HUES6 (cell line): Measurements from ENCODE around the gene ODAM.
"Not testable (repeated sequence)": the region's sequence is repeated elsewhere in the genome, so short reads cannot be mapped to it uniquely, and the experiment has no call there.

Experiments
- H3K27ac ChIP-seq: 2 replicates; pipeline ENCODE4 v1.7.0; 2013; ENCODE audit warnings: low read depth, mild to moderate bottlenecking, low read length, inconsistent platforms
- H3K27me3 ChIP-seq: 2 replicates; pipeline ENCODE4 v1.6.1; 2013; ENCODE audit warnings: low read length; ENCODE audit not compliant: control insufficient read depth, insufficient read depth
- H3K36me3 ChIP-seq: 2 replicates; pipeline ENCODE4 v1.6.1; 2013; ENCODE audit warnings: low read length; ENCODE audit not compliant: control insufficient read depth, insufficient read depth
- H3K4me1 ChIP-seq: 2 replicates; pipeline ENCODE4 v1.6.1; 2013; ENCODE audit warnings: low read length; ENCODE audit not compliant: control insufficient read depth, insufficient read depth
- H3K4me3 ChIP-seq: 2 replicates; pipeline ENCODE4 v1.5.1; 2013; ENCODE audit warnings: low read depth, low read length
- H3K9ac ChIP-seq: one replicate; pipeline ENCODE4 v1.6.1; 2013; ENCODE audit warnings: mild to moderate bottlenecking, low read length
- H3K9me3 ChIP-seq: 2 replicates; pipeline ENCODE4 v1.6.1; 2013; ENCODE audit warnings: low read depth, low read length; ENCODE audit not compliant: control insufficient read depth, insufficient read depth

The ODAM gene

GRCh38 chr4:70183168-70183939 lies 12.2 kb upstream of the ODAM start:
- H3K27me3 ChIP-seq = no peaks in the 10 kb centered on the region
- no peaks in the 10 kb centered on the region for H3K36me3 ChIP-seq
- no peak overlapping the region for H3K4me3 ChIP-seq
- H3K4me1 ChIP-seq = no peaks in the 10 kb centered on the region
- no peak overlapping the region for H3K9ac ChIP-seq
- no peak overlapping the region for H3K27ac ChIP-seq
- H3K9me3 ChIP-seq = no peaks in the 10 kb centered on the region

- H3K27ac ChIP-seq = no peak overlapping the region
- H3K9ac ChIP-seq = no peak overlapping the region
- no peaks in the 10 kb centered on the region for H3K27me3 ChIP-seq
- H3K9me3 ChIP-seq = no peaks in the 10 kb centered on the region
- H3K4me3 ChIP-seq = no peak overlapping the region
- H3K36me3 ChIP-seq = no peaks in the 10 kb centered on the region
- H3K4me1 ChIP-seq = no peaks in the 10 kb centered on the region
These were observed 11.6 kb upstream of the ODAM start for GRCh38 chr4:70183940-70184246.

GRCh38 chr4:70187216-70187615 lies 8.3 kb upstream of the ODAM start:
- H3K27ac ChIP-seq = no peak overlapping the region

GRCh38 chr4:70190579-70190978 lies 4.9 kb upstream of the ODAM start:
- H3K4me1 ChIP-seq = no peaks in the 10 kb centered on the region
- no peaks in the 10 kb centered on the region for H3K9me3 ChIP-seq
- H3K27me3 ChIP-seq = no peaks in the 10 kb centered on the region
- no peak overlapping the region for H3K27ac ChIP-seq
- no peak overlapping the region for H3K4me3 ChIP-seq
- no peaks in the 10 kb centered on the region for H3K36me3 ChIP-seq
- H3K9ac ChIP-seq = no peak overlapping the region

More at GRCh38 chr4:70187216-70187615, 8.3 kb upstream of the ODAM start:
- Histone ChIP-seq H3K4me3 (no peak overlapping the region), H3K36me3 (no peaks in the 10 kb centered on the region), H3K9ac (no peak overlapping the region), H3K9me3 (no peaks in the 10 kb centered on the region), H3K27me3 (no peaks in the 10 kb centered on the region), H3K4me1 (no peaks in the 10 kb centered on the region)

DNA sequence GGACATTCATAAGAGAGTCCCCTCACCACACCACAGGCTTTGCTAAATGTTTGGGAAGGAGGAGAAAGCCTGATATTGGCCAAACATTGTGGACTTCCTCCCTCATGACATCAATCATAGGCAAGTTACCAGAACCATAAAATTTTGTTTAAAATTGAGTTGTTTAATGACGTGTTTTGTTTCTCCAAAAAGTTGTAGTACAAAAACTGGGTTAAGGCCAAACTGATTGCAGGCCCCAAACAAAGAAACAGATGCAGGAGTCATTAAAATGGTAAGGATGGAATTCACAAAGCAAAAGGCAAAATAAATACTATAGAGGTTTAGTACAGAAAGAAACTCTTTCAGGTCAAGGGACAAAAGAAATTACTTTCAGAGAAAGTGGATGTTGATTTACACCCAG lies 3.9 kb upstream of the ODAM start:
- Histone ChIP-seq H3K4me1 (no peaks in the 10 kb centered on the region), H3K27ac (no peak overlapping the region), H3K4me3 (no peak overlapping the region), H3K9me3 (no peaks in the 10 kb centered on the region), H3K27me3 (no peaks in the 10 kb centered on the region), H3K36me3 (no peaks in the 10 kb centered on the region), H3K9ac (no peak overlapping the region)

- Histone ChIP-seq H3K9ac (no peak overlapping the region), H3K4me3 (no peak overlapping the region), H3K27ac (no peak overlapping the region), H3K4me1 (0 out of 2 replicates have a peak, but pooled peaks cover 3% of the 10 kb centered on the region), H3K36me3 (no peaks in the 10 kb centered on the region), H3K9me3 (no peaks in the 10 kb centered on the region), H3K27me3 (no peaks in the 10 kb centered on the region)
These were observed 2.6 kb upstream of the ODAM start for GRCh38 chr4:70192895-70193294.

DNA sequence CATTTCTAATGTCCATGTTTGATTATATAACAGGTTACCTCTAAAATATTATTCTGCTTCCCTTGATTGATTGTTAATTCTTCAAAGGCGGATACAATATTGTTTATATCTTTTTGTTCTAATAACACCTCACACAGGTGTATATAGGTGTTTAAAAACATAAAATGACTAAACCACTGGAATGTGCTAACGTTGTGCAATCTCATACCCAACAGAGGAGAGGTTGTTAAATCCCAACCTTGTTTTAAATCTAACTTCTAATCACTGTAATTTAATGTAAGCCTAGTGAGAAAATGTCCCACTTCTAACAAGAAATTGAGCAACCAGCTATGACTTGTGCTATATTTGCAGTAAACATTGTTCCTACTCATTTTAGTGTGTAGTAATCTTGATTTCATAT lies 1.3 kb downstream of the ODAM start:
- Histone ChIP-seq H3K27ac (no peak overlapping the region), H3K9me3 (no peaks in the 10 kb centered on the region), H3K4me3 (no peak overlapping the region), H3K27me3 (no peaks in the 10 kb centered on the region), H3K9ac (no peak overlapping the region), H3K4me1 (0 out of 2 replicates have a peak, but pooled peaks cover 3% of the 10 kb centered on the region), H3K36me3 (no peaks in the 10 kb centered on the region)

GRCh38 chr4:70197842-70198241 lies 2.3 kb downstream of the ODAM start:
- H3K4me1 ChIP-seq = 0 out of 2 replicates have a peak, but pooled peaks cover 3% of the 10 kb centered on the region
- H3K9me3 ChIP-seq = no peaks in the 10 kb centered on the region
- H3K9ac ChIP-seq = no peak overlapping the region
- no peaks in the 10 kb centered on the region for H3K27me3 ChIP-seq
- H3K4me3 ChIP-seq = no peak overlapping the region
- no peak overlapping the region for H3K27ac ChIP-seq
- H3K36me3 ChIP-seq = no peaks in the 10 kb centered on the region

GRCh38 chr4:70203601-70204000 lies 8.1 kb downstream of the ODAM start:
- no peak overlapping the region for H3K27ac ChIP-seq
- no peak overlapping the region for H3K4me3 ChIP-seq
- no peaks in the 10 kb centered on the region for H3K27me3 ChIP-seq
- no peak overlapping the region for H3K9ac ChIP-seq
- H3K9me3 ChIP-seq = no peaks in the 10 kb centered on the region
- H3K36me3 ChIP-seq = no peaks in the 10 kb centered on the region
- no peaks in the 10 kb centered on the region for H3K4me1 ChIP-seq

DNA sequence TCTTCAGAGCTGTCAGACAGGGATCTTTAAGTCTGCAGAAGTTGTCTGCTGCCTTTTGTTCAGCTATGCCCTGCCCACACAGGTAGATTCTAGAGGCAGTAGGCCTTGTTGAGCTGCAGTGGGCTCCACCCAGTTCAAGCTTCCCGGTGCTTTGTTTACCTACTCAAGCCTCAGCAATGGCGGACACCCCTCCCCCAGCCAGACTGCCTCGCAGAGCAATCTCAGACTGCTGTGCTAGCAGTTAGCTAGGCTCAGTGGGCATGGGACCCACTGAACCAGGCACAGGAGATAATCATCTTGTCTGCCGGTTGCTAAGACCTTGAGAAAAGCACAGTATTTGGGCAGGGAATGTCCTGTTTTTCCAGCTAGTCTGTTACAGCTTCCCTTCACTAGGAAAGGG lies 17.2 kb downstream of the ODAM start:
- H3K4me3 ChIP-seq, H3K27me3 ChIP-seq, H3K9me3 ChIP-seq: not testable (repeated sequence)

GRCh38 chr4:70216109-70216508 lies 20.6 kb downstream of the ODAM start:
- H3K27me3 ChIP-seq, H3K9ac ChIP-seq, H3K36me3 ChIP-seq, H3K27ac ChIP-seq, H3K4me1 ChIP-seq, H3K4me3 ChIP-seq, H3K9me3 ChIP-seq: not testable (repeated sequence)

More for the DNA sequence above, 17.2 kb downstream of the ODAM start:
- H3K4me1 ChIP-seq, H3K36me3 ChIP-seq, H3K9ac ChIP-seq, H3K27ac ChIP-seq: not testable (repeated sequence)

- not testable (repeated sequence) for H3K9me3 ChIP-seq, H3K36me3 ChIP-seq, H3K27me3 ChIP-seq, H3K4me1 ChIP-seq, H3K4me3 ChIP-seq, H3K27ac ChIP-seq, H3K9ac ChIP-seq
These were observed 21.0 kb downstream of the ODAM start for GRCh38 chr4:70216550-70216949.
